PC-9 (cell line): ENCODE measurements around the gene TSHB. TPM values are rescaled to one million over a fixed set of nuclear protein-coding genes. Genes with fewer than 3 reads are reported as not detected.
A peak's percentile ranks its signal among the peaks of the same experiment; 100 is the strongest.

Experiments
- BruUV-seq: library from RNA; stranded (reverse); fragments of 400-500 nt; replicated peaks from 2 replicates; lab custom pipeline; 2021; lab: Mats Ljungman, UMichigan
- CTCF ChIA-PET: fragments of 300-600 bp; sonication (Branson Sonifier 250); formaldehyde crosslinking; loops from one replicate; lab custom pipeline; 2022; ENCODE audit warnings: antibody characterized with exemption; lab: Charles Lee
- POLR2A ChIA-PET: fragments of 300-600 bp; sonication (Branson Sonifier 250); formaldehyde crosslinking; loops from one replicate; lab custom pipeline; 2022; ENCODE audit warnings: antibody characterized with exemption; ENCODE audit not compliant: unreplicated experiment; lab: Charles Lee
- DNase-seq, 2 experiments: peaks; one replicate each; pipeline versions ENCODE4 v3.0.0 to v3.0.0-alpha.2; 2015 to 2022; ENCODE audit warnings: mixed read lengths in 1 of 2
- H2AFZ ChIP-seq: fragments of 200-600 bp; sonication (generic); 2 replicates; pipeline ENCODE4 v1.8.1; 2017; ENCODE audit warnings: antibody characterized with exemption
- H3F3A ChIP-seq: fragments of 200-600 bp; sonication (generic); 2 replicates; pipeline ENCODE4 v1.8.1; 2017; ENCODE audit warnings: antibody characterized with exemption, mild to moderate bottlenecking, low read depth; ENCODE audit not compliant: insufficient read depth
- H3K27ac ChIP-seq: fragments of 200-600 bp; sonication (generic); 2 replicates; pipeline ENCODE4 v1.6.1; 2016; ENCODE audit warnings: mixed run types
- H3K27me3 ChIP-seq: fragments of 200-600 bp; sonication (generic); 2 replicates; pipeline ENCODE4 v1.6.1; 2016; ENCODE audit warnings: low read depth, mixed run types; ENCODE audit not compliant: insufficient read depth
- H3K36me3 ChIP-seq: fragments of 200-600 bp; sonication (generic); 2 replicates; pipeline ENCODE4 v1.6.1; 2016; ENCODE audit warnings: low read depth, mixed run types
- H3K4me1 ChIP-seq: fragments of 200-600 bp; sonication (generic); replicated peaks from 2 replicates; pipeline ENCODE4 v1.6.1; 2016; ENCODE audit warnings: mixed run types; ENCODE audit not compliant: insufficient read depth
- H3K4me2 ChIP-seq: fragments of 200-600 bp; sonication (generic); 2 replicates; pipeline ENCODE4 v1.6.1; 2017; ENCODE audit warnings: mixed run types
- H3K4me3 ChIP-seq: fragments of 200-600 bp; sonication (generic); 2 replicates; pipeline ENCODE4 v1.6.1; 2016; ENCODE audit warnings: mixed run types
- H3K79me2 ChIP-seq: fragments of 200-600 bp; sonication (generic); 2 replicates; pipeline ENCODE4 v1.6.1; 2017; ENCODE audit warnings: low read depth, mixed run types
- H3K9me2 ChIP-seq: fragments of 200-600 bp; sonication (generic); 2 replicates; pipeline ENCODE4 v1.8.1; 2017; ENCODE audit warnings: mild to moderate bottlenecking; ENCODE audit not compliant: insufficient read depth
- H3K9me3 ChIP-seq: fragments of 200-600 bp; sonication (generic); 2 replicates; pipeline ENCODE4 v1.8.1; 2016; ENCODE audit warnings: low read depth; ENCODE audit not compliant: insufficient read depth
- H4K20me1 ChIP-seq: fragments of 200-600 bp; sonication (generic); 2 replicates; pipeline ENCODE4 v1.8.1; 2017; ENCODE audit not compliant: insufficient read depth
- EZH2 ChIP-seq: fragments of 200-600 bp; sonication (generic); IDR thresholded peaks from 2 replicates; pipeline ENCODE4 v1.8.0; 2017; ENCODE audit warnings: antibody characterized with exemption, low read depth
- intact Hi-C: fragments of 100-400 bp; cut with micrococcal nuclease; formaldehyde crosslinking; loops from one replicate; pipeline ENCODE4 v1.10.0; 2022; ENCODE audit not compliant: unreplicated experiment
- total RNA-seq: library from RNA; stranded (reverse); gene quantifications from 2 replicates; pipeline ENCODE4 v1.2.3, GENCODE V29; 2021
- TF ChIP-seq, protein P1 (sequence below): fragments of 200-600 bp; sonication (generic); conservative IDR thresholded peaks from 2 replicates; pipeline ENCODE4 v1.6.1; 2017; ENCODE audit warnings: mixed run types, antibody characterized with exemption, mild to moderate bottlenecking, moderate library complexity

The TSHB gene
- total RNA-seq, 1 experiment from 2014 or later: not detected

DNA sequence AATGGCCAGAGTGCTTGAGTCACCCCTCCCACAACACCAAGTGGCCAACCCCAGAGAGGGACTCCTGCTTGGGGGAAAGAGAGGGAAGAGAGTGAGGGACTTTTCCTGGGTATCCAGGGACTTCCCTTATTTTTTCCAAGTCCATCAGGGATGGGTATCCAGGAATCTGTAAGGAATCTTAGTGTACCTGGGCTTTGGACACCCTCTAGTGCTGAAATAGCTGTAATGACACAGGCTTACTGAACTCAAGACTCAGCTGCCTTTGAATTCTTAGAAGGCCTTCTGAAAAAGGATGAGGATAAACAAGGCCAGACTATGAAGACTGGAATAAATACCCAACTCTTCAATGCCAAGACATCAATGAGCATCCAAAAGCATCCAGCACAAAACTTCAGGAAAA is 12.0 kb downstream of the TSHB start:
- H3F3A ChIP-seq: no peaks in the 10 kb centered on the region
- no peak overlapping the region for H2AFZ ChIP-seq
- peaks cover 10% of the 10 kb centered on the region; the same call in 1 of the 2 replicates for H3K9me2 ChIP-seq
- POLR2A ChIA-PET: interaction anchor here (0.6 kb wide), 1 partner anchor 305 kb away, joined by 5 read pairs; no protein-coding TSS in a partner anchor
- H3K4me2 ChIP-seq: no peak overlapping the region
- BruUV-seq: no TSS peak
- H4K20me1 ChIP-seq: no peaks in the 10 kb centered on the region
- TF ChIP-seq, protein P1, sequence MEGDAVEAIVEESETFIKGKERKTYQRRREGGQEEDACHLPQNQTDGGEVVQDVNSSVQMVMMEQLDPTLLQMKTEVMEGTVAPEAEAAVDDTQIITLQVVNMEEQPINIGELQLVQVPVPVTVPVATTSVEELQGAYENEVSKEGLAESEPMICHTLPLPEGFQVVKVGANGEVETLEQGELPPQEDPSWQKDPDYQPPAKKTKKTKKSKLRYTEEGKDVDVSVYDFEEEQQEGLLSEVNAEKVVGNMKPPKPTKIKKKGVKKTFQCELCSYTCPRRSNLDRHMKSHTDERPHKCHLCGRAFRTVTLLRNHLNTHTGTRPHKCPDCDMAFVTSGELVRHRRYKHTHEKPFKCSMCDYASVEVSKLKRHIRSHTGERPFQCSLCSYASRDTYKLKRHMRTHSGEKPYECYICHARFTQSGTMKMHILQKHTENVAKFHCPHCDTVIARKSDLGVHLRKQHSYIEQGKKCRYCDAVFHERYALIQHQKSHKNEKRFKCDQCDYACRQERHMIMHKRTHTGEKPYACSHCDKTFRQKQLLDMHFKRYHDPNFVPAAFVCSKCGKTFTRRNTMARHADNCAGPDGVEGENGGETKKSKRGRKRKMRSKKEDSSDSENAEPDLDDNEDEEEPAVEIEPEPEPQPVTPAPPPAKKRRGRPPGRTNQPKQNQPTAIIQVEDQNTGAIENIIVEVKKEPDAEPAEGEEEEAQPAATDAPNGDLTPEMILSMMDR: peak; percentile 65
- TF ChIP-seq EZH2: no peak
- CTCF ChIA-PET: no interaction called here
- no peaks in the 10 kb centered on the region; the same call in 1 of the 2 replicates for H3K9me3 ChIP-seq
- H3K27ac ChIP-seq: no peak overlapping the region
- no peak overlapping the region for H3K4me3 ChIP-seq
- intact Hi-C loops: no loop called here
- no peaks in the 10 kb centered on the region for H3K27me3 ChIP-seq
- no peak for DNase-seq
- no peaks in the 10 kb centered on the region for H3K79me2 ChIP-seq
- no peaks in the 10 kb centered on the region for H3K4me1 ChIP-seq
- 0 out of 2 replicates have a peak, but pooled peaks cover 10% of the 10 kb centered on the region for H3K36me3 ChIP-seq

- CTCF ChIA-PET: no interaction called here
- Histone ChIP-seq H3K27me3 (no peaks in the 10 kb centered on the region), H4K20me1 (no peaks in the 10 kb centered on the region), H3K4me3 (no peak overlapping the region), H3K79me2 (no peaks in the 10 kb centered on the region), H3K9me3 (no peaks in the 10 kb centered on the region; the same call in 1 of the 2 replicates), H3K4me1 (no peaks in the 10 kb centered on the region), H3K9me2 (peaks cover 10% of the 10 kb centered on the region; the same call in 1 of the 2 replicates), H3K36me3 (peaks cover 40% of the 10 kb centered on the region; the same call in 1 of the 2 replicates), H3K27ac (peak overlapping the region; percentile 11; the same call in 1 of the 2 replicates), H3K4me2 (no peak overlapping the region), H3F3A (peaks cover 3% of the 10 kb centered on the region; the same call in 1 of the 2 replicates), H2AFZ (no peak overlapping the region)
- POLR2A ChIA-PET: no interaction called here
- no peak for DNase-seq
- BruUV-seq: no TSS peak
- intact Hi-C loops: no loop called here
- no peak for TF ChIP-seq EZH2
- TF ChIP-seq, protein P1: no peak
These were observed 17.1 kb downstream of the TSHB start for GRCh38 chr1:115046751-115047150.

DNA sequence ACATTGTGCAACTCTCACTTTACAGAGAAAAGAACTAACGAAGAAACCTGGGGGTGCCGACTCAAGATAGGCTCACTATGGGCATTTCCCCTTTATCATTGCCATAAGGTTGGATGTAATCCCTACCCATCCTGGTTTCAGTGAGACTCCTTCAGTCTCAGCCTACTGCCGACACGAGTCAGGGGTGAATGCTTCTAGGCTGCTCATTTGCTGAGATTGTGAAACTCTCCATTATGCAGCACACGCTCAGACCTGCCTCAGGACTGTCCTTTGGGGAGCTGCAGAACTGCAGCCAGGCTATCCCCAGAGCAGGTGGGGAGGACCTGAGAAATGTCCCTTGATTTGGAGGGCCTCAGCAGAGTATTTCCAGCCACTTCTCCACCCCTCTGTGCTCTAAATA is 22.2 kb downstream of the TSHB start:
- intact Hi-C loops: loop anchor here (2.0 kb wide), 1 partner anchor 73 kb away; no protein-coding TSS in a partner anchor
- no peak overlapping the region for H3K27ac ChIP-seq
- TF ChIP-seq EZH2: no peak
- TF ChIP-seq, protein P1: no peak
- no peaks in the 10 kb centered on the region for H3K9me2 ChIP-seq
- H3K4me2 ChIP-seq: no peak overlapping the region
- H3K79me2 ChIP-seq: no peaks in the 10 kb centered on the region
- peaks cover 3% of the 10 kb centered on the region; the same call in 1 of the 2 replicates for H3F3A ChIP-seq
- DNase-seq: no peak
- no peak overlapping the region for H3K4me3 ChIP-seq
- BruUV-seq: no TSS peak
- H4K20me1 ChIP-seq: no peaks in the 10 kb centered on the region
- no peaks in the 10 kb centered on the region for H3K27me3 ChIP-seq
- no peaks in the 10 kb centered on the region for H3K9me3 ChIP-seq
- no peaks in the 10 kb centered on the region for H3K4me1 ChIP-seq
- ChIA-PET POLR2A (no interaction called here), CTCF (no interaction called here)
- H3K36me3 ChIP-seq: peaks cover 55% of the 10 kb centered on the region
- no peak overlapping the region for H2AFZ ChIP-seq
